Activated CD8-positive, alpha-beta memory T cell treated with anti-CD3 and anti-CD28 coated beads, Interleukin-2, amount 50 U/mL, for 48 hours (primary cell): ENCODE data around the gene NEK6.

Experiments used
- DNase-seq: peaks from one replicate; pipeline ENCODE4 v3.0.0-alpha.2; 2020

Gene NEK6

GRCh38 chr9:124385623-124386022, 127.9 kb downstream of the NEK6 start:
- DNase-seq, result no peak

GRCh38 chr9:124386201-124386600, 128.5 kb downstream of the NEK6 start:
- no peak for DNase-seq

- no peak for DNase-seq
These were observed 130.7 kb downstream of the NEK6 start for GRCh38 chr9:124388275-124389048.

GRCh38 chr9:124389146-124389939, 131.6 kb downstream of the NEK6 start:
- DNase-seq, result no peak

GRCh38 chr9:124390794-124391658, 133.3 kb downstream of the NEK6 start:
- DNase-seq, result no peak

GRCh38 chr9:124392254-124392870, 134.6 kb downstream of the NEK6 start:
- no peak for DNase-seq

- DNase-seq, result no peak
These were observed 135.2 kb downstream of the NEK6 start for GRCh38 chr9:124392871-124393460.

- no peak for DNase-seq
These were observed 136.4 kb downstream of the NEK6 start for GRCh38 chr9:124394167-124394566.

- no peak for DNase-seq
These were observed 136.8 kb downstream of the NEK6 start for GRCh38 chr9:124394596-124394995.

- no peak for DNase-seq
These were observed 138.1 kb downstream of the NEK6 start for GRCh38 chr9:124395826-124396225.

- DNase-seq, result no peak
These were observed 140.6 kb downstream of the NEK6 start for GRCh38 chr9:124398191-124398935.

GRCh38 chr9:124399323-124399967, 141.7 kb downstream of the NEK6 start:
- peak; percentile 42 for DNase-seq

GRCh38 chr9:124399968-124400940, 142.5 kb downstream of the NEK6 start:
- DNase-seq, result no peak
